Umbilical cord (tissue), 2 donors: ENCODE results near the gene CD36. TPM values are rescaled to one million over a fixed set of nuclear protein-coding genes. Genes with fewer than 3 reads are reported as not detected.

Source experiments
- DNase-seq: peaks from one replicate; pipeline ENCODE4 v3.0.0-alpha.2; 2015; ENCODE audit warnings: low spot score
- total RNA-seq: library from RNA; depleted of rRNA; stranded (reverse); fragments of >200 nt; gene quantifications from one replicate; pipeline ENCODE4 v1.2.3, GENCODE V29; 2014; ENCODE audit warnings: low replicate concordance; ENCODE audit not compliant: insufficient read depth

CD36 gene
- total RNA-seq, 1 donor from 2014 or later = 34.4 TPM

DNA sequence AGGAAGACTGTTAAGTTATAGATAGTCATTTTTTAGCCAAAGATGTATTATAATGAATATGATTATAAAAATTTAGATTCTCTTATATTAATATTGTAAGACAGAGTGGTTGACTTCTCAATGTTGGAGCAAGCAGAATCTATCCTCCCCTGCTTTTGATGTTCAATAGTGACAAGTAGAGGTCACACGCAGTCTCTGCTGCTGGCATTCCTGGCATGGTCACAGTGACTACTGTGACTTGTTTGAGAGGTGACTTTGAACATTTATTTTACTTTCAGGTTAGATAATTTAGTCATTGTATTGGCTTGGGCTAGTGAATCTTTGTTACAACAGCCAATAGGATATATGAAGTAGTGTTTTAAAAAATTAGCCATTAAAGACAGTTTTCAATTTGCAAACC lies 13.7 kb upstream of the CD36 start:
- DNase-seq = no peak

DNA sequence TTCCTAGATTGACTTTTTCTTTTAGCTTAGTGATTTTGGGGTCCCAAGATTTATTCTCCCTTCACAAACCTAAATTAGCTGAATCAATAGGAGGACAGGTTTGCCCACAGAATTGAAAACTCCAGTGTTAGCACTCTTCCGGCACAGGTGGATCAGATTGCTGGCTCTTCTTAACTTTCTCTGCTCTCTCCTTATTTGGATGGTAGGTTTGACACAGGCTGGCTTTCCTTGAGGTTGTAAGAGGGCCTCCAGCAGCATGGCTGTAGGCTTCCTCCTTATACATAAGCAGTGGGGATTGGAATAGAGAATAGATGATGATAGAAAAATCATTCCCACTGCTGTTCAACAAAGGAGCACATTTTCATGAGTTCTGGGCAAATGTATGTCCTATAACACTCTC lies 9.4 kb upstream of the CD36 start:
- DNase-seq = no peak

GRCh38 chr7:80630608-80631405 lies 7.6 kb upstream of the CD36 start:
- no peak for DNase-seq

DNA sequence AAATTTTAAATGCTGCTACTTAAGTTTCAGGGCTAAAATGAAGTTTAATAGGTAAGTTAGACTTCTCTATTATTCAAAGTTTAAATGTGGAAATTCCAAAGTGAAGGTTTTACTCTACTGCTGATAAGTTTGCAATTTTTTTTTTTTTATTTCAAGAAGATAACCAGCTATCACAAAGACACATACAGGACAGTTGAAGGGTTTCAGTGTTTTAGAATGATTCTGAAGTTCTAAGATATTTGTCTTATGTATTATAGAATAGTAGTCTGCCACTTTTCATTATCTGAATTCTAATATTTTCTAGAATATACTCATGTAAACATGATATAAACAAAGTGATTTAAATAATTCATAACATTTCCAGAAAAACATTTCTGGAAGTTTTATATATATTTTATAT lies 7.0 kb upstream of the CD36 start:
- no peak for DNase-seq

- no peak for DNase-seq
These were observed 6.3 kb upstream of the CD36 start for GRCh38 chr7:80632139-80632538.

DNA sequence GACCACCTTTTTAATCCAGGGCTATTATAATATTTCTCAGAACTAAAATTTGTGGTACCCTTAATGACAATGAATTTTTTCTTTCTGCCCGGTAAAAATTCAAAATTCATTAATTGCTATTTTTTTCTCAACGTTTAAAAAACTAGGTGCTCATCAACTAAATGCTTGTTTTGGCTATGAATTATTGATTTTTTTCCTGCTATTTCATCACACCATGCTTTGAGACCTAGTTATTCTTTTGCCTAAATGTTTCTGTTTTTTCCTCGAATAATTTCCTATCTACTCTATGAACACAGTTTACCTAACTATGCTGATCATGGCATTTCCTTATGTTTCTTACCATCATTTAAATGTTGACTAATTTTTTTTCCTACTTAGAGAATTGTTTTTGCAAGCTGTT lies 5.6 kb upstream of the CD36 start:
- DNase-seq = no peak

GRCh38 chr7:80634505-80634904 lies 3.9 kb upstream of the CD36 start:
- DNase-seq = peak; percentile 55

GRCh38 chr7:80635533-80635932 lies 2.9 kb upstream of the CD36 start:
- DNase-seq = no peak

GRCh38 chr7:80635998-80636397 lies 2.4 kb upstream of the CD36 start:
- no peak for DNase-seq

DNA sequence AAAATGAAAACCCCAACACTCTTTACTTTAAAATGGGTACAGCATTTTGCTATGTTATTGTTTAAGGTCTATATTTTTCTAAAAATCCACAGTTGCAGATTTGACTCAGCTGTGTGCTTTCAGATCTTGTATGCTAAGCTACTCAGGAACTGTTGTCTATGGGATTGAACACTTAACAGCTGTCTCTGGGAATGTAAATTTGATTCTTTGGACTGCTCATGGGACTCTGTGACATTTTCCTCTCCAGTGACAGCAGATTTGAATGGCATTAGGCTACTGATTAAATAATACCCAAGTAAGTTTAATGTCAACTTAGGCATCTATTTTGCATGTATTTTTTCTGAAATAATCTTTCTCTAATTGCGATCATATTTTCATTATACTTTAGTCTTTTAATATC lies 1.7 kb upstream of the CD36 start:
- DNase-seq = no peak

DNA sequence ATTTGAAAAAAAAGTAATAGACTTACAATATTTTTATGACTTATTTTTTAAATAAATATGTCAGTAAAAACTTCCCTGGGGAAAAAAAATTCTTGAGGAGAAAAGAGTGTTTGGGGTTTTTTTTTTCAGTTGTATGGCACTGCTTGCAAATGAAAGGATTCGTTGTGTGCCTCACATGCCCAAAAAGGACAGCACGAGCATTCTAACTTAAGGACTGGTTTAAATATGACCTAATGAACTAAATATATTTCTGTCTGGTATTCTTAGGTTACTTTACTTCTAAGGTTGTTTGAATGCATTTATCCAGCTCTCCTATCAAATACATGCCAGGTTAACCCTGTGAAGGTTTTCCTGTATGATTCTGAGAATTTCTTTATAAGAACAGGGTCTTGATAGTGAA lies 988 bp upstream of the CD36 start:
- no peak for DNase-seq

- DNase-seq = no peak
These were observed 569 bp downstream of the CD36 start for GRCh38 chr7:80639011-80639410.

GRCh38 chr7:80640846-80641245 lies 2.4 kb downstream of the CD36 start:
- DNase-seq = no peak

DNA sequence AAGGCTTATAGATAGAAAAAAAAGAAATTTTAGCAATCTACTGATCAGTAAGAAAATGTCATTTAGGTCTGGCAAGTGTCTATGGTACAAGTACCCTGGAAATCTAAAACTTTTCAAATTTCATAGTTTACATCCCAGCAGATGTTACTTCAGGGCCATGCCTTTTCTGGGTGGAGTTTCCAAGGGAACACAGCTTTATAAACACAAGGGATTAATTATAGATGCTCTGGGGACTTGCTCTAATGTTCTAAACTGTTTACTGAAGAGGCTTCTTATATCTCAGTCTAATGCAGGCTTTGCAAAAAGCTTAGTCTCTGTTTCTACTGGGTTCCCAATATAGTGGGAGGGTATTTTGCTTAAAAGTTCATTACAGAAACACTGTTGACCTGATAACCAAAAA lies 3.1 kb downstream of the CD36 start:
- DNase-seq = no peak

- no peak for DNase-seq
These were observed 4.4 kb downstream of the CD36 start for GRCh38 chr7:80642871-80643270.

DNA sequence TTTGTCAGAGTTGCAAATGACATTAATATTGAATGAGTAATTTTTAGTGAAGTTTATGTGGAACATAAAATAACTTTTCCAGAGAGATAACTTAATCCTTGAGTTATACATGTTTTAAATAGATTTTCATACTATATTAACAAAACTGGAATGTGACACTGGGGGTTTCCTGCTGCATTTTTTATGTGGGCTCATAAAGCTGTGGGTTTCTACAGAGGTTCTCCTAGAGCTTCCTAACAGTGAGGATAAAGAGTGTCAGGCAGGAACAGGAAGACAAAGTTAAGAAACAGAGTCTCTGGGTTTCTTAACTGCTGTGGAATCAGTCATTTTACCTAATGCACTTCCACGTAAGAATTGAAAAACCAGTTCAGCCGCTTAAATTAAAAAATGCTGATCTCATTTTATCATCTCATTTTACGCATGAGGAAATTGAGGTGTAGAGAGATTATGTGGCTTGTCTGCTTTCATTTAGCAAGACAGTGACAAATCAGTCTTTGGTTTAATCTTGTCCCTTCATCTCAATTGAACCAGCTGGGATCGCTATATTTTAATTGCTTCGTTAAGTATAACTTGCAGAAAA lies 5.0 kb downstream of the CD36 start:
- DNase-seq = peak; percentile 30

DNA sequence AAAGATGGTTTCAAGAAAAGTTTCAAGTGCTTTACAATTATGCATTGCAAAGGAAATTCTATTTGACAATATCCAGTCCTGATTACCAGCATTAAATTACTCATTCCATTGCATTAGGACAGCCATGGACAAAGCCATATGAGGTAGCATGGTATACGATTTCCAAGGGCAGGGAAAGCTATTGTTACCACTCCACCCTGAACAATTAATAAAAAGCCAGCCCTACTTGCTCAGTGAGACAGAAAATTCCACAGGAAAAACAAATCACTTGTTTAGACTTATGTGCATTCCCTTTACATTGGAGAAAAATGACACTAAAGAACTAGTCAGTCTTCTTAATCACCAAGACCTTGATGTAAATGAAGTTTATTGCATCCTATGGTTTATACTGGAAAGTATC lies 5.6 kb downstream of the CD36 start:
- no peak for DNase-seq

- DNase-seq = no peak
These were observed 7.8 kb downstream of the CD36 start for GRCh38 chr7:80646083-80646865.

DNA sequence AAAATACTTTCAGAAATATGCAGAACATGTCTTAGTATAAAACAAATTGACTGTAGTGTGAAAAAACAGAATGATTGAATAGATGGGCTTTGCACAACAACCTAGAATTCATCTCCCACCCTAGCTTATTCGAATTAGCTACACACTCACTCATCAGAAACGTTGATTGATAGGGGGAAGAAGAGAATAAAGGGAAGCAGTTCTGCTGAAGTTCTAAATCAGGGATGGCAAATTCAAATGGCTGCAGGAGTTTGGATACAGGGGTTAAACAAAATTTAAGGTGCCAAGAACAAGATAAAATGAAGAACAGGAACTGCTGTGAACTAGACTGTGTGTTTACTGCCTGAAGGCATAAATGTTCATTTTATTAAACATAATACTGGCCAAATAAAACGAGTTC lies 9.0 kb downstream of the CD36 start:
- DNase-seq = no peak

GRCh38 chr7:80648031-80648600 lies 9.7 kb downstream of the CD36 start:
- no peak for DNase-seq

DNA sequence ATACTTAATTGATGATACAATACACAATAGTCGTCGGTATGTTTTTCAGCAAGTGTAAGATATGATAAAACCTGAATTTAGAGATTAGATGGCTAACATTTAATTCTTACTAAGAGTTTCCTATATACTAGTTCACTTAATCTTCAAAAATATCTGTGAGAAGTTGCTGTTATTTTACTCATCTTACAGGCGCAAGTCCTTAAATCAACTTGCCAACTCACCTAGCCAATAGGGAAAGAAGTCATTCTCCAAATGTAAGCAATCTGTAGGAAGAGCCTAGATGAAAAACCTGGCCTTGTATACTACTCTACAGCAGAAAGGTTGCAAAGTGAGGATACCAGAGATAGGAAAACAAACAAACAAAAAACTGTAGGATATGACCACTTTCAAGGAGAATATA lies 10.6 kb downstream of the CD36 start:
- no peak for DNase-seq

DNA sequence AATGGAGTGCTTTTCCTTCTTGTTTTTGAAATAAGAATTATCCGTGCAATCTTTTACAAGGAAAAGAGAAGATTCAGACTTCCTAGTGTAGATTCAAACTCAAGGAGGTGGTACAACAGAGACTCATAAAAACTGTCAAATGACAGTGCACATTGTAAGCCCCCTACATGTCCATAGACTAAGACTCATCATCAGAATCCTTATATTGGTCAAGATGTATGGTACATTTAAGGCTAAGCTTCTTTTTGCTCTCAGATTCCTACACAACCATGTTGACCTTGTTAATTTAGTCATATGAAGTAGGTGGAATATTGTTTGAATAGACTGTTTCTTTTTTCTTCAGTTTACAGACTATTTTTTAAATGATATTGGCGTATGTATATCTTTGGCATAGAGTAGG lies 11.6 kb downstream of the CD36 start:
- no peak for DNase-seq

DNA sequence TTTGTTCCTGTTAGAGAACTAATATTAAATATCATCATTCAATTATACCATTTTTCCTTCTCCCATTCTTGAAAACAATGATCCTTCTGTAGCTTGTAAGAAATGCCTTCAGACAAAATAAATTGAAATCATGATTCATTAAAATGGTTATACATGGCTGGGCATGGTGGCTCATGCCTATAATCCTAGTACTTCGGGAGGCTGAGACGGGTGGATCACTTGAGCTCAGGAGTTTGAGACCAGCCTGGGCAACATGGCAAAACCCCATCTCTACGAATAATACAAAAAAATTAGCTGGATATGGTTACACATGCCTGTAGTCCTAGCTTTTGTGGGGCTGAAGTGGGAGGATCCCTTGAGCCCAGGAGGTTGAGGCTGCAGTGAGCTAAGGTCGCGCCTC lies 13.0 kb downstream of the CD36 start:
- DNase-seq = no peak
